Stimulated activated CD8-positive, alpha-beta memory T cell treated with anti-CD3 and anti-CD28 coated beads, Interleukin-15, amount 100 ng/mL, for 48 hours (primary cell): Measurements from ENCODE around the gene PAX2.

ENCODE experiments used
- DNase-seq, 2 donors: peaks; one replicate each; pipeline ENCODE4 v3.0.0-alpha.2; 2020; ENCODE audit warnings: low read depth in 2 of 2

PAX2 gene

DNA sequence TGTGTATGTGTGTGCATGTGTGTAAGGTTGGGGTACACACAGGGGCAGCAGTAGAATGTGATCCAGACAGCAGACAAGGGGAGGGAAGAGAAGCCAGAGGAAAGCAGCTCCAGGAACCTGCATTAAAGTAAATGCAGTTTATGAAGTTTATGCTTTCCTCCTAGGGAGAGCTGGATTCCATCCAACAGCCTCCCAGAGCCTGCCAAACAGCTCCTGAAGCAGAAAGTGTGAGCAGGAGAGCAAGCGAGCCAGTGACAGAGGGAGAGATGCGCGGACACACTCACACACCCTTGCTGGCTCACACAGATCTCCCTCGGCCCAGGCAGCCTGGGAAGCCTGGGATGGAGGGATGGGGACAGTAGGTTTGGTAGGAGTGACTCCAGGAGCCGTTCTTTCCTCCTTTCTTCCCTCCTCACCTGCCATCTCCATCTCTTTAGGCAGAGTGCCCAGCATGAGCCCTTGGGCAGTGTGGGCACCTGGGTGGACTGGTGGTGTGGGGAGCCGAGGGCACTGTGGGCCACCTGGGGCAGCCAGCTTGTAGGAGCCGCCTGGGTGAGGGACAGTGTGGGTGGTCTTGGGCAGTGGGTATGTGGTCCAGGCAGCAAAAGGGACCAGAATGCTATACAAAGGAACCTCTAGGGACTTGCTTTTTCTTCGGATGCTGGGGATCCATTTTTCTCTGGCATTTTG lies 46.1 kb downstream of the PAX2 start:
- DNase-seq, result no peak

DNA sequence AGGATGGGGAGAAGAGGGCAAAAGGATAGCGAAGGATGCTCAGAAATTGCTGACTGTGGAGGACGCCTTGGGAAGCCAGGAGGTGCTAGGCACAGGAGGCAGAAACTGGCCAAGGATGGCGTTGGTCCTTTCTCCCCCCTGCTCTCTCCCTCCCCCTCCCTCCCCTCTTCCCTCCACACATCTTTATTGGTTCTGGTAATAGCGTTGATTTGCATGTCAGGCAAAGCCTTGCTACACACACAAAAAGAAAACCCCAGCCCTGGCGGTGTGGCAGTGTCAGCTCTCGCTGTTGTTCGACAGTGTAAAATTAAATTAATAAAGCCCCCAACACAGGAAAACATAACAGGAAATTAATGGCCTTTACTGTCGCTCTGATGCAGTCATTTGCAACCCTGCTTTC lies 47.2 kb downstream of the PAX2 start:
- no peak for DNase-seq

DNA sequence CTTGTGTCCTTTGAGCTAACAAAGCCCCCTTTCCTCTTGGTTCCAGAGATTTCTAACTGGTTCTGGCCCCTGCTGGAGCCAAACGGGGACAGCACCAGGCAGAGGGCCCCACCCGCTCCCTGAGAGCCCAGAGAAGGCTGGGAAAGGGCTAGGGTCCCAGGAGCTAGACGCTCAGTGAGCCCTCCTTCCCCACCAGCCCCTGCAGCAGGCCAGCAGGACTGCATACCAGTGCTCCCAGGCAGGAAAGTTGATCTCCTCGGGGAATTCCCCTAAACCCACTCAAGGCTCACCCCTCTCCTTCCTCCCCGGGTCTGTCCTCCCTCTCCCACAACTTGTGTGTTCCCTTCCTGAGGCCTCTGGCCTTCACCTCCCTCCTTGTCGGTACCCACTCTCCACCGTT lies 47.7 kb downstream of the PAX2 start:
- DNase-seq, result no peak

DNA sequence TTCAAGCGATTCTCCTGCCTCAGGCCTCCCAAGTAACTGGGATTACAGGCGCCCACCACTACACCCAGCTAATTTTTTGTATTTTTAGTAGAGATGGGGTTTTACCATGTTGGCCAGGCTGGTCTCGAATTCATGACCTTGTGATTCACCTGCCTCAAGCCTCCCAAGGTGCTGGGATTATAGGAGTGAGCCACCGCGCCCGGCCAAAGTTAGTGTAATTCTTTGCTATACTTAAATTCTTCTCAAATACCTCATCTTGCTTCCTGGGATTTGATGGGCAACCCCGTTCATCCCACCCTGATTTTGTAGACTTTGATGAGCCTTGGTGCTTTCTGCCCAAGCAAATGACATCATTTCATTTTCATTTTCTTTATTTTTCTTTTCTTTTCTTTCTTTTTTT lies 54.5 kb downstream of the PAX2 start:
- no peak for DNase-seq

DNA sequence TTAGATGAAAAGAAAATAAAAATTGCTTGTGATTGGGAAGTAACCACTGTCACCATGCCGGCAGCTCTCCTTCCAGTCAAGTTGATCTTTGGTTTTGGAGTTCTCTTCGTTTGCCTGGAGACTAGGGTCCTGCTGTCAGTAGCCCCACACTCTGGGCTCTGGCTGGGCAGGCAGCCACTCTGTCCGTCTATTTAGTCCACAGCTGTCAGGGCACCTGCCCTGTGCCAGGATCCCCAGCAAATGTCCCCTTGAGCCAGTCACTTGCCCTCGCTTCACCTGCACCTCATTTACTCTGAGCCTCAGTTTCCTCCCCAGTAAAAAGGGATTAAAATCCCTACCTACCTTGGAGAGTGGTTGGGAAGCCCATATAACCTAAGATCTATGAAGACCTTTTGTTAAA lies 55.5 kb downstream of the PAX2 start:
- DNase-seq, result no peak

DNA sequence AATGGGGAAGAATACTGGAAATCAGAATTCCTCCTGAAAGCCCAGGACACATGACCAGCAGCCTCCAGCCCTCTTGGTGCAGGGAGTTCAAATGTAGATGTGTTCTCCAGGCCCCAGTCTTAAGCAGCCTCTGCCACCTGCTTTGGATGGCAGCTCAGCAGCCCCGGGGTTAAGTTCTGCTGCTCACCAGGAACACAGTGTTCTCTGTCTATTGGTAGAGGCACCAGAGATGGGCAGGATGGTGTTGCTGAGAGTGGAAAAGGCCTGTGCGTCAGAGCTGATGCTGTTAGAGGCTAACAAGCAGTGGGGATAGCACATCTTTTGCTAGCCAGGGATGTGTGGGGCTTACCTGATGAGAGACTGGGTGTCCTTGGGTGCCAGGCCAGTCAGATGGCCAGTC lies 56.8 kb downstream of the PAX2 start:
- no peak for DNase-seq

DNA sequence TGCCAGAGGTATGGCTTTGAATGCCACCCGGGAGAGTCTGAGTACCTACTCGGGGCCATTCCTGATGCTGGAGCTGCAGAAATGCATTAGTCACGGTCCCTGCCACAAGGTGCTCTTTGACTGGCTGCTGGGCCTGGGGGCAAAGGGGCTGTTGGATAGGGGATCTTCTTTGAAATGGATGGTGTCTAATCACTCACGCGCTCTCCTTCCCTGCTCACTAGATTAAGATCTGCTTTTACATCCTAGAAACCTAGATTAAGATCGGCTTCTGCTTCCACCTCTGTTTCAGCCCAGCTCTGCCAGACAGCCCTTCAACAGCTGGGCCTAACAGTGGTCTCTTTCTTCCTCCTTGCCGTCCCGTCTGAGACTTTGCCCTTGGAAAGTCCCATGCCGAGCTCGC lies 57.2 kb downstream of the PAX2 start:
- no peak for DNase-seq

DNA sequence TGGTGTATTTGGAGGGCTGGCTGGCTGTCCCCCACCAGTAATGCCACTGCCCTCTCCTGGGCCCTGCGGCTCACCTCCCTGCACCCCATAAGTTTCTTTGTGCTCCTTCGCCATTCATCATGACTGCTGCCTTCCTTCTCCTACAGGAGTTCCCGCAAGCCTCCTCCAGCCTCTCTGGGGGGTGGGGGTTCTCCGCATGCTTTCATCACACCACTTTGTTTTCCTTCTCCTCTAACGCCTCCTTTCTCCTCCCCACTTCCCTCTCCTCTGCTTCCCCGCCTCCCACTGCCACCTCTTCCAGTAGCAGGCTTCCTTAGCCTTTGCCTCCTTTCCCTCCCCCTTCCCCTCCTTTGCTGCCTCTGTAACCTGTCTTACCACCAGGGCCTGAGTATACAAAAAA lies 58.1 kb downstream of the PAX2 start:
- no peak for DNase-seq

DNA sequence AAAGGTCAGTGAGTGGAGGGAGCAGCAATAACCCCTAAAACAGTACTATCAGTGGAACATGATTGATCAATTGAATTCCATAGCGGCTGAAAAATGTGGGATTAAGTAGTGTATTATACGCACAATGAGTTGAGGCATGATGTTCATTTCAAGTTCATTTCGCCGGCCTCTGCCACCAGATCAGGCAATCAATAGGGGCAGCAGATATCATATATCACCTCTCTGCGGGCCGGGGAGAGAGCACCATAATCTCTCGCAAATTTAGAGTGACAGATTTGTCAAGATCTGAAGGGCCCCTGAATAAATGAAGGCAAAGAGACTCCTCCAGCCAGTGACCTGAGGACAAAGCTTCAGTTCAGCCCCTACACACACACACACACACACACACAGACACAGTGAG lies 58.5 kb downstream of the PAX2 start:
- DNase-seq, result no peak

DNA sequence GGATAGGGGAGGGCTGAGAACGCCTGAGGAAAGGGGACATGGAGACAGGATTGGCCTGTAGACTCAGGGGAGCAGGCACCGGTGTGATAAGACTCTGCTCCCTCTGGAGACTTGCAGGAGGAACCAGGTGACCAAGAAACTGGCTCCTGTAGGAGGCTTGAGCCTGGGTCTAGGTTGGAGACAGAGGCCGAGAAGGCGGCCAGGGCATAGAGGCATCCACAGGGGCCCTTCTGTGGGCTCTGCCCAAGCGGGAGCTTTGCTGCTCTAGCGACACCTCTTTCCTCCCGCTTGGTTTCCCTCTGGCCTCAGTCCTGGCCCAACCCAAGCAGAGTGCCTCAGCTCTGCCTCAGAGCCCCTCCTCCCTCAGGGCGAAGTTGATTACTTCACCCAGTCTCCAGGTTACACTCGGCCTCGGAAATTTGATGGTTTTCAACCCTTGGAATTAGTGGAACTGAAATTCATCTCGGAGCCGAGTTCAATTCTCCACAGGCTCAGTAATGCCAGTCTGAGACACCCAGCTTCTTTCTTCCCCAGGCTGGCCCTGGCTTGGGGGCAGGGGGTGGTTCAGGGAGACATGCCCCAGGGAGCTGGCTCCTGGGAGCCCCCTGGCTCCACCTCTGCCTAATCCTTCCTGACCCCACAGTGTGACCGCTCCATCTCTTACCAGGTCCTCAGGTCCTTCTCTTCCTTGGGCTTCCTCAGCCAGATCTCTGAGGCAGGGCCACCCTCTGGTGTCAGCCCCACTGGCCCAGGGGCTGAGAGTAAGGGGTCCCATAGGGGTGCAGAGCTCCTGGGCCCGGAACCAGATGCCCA lies 60.4 kb downstream of the PAX2 start:
- no peak for DNase-seq

DNA sequence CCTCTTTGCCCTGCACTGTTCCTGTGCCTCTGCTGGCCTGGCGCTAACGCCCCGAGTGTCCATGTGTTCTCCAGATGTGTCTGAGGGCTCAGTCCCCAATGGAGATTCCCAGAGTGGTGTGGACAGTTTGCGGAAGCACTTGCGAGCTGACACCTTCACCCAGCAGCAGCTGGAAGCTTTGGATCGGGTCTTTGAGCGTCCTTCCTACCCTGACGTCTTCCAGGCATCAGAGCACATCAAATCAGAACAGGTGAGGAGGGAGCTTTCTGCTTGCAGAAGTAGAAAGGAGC lies 60.9 kb downstream of the PAX2 start:
- DNase-seq, result no peak

DNA sequence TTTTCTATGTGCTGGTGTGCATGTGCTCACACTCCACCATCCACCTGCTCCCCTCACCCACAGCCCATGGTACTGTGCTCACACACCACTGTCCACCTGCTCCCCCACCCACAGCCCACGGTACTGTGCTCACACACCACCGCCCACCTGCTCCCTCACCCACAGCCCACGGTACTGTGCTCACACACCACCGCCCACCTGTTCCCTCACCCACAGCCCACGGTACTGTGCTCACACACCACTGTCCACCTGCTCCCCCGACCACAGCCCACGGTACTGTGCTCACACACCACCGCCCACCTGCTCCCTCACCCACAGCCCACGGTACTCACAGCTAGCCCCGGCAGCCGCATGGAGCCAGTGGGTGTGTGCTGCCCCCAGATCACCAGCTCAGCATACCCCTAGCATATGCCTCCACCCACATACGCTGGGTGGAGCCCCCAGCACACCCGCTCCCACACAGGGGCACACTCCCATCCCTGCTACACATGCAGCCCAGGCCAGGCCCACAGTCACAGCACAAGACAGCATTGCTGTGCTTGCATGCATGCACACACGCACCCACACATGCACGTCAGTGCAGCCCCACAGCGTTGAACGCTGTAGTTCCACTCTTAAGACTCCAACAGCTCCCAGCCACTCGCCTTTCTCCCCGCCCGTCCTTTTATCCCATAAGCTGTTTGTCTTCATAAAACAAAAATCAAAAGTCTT lies 62.0 kb downstream of the PAX2 start:
- DNase-seq, result no peak

DNA sequence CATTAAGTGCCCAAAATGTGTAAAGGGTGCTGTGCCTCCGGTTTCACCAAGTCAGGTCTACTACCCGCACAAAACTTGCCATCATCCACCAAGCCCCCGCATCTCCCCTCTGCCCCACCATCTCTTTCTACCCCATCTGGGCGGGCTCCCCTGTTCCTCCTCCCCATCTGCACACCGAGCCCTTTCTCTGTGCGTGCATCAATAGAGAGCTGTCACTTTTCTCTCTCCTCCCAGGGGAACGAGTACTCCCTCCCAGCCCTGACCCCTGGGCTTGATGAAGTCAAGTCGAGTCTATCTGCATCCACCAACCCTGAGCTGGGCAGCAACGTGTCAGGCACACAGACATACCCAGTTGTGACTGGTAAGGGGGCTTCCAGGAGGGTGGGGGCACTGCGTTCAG lies 63.5 kb downstream of the PAX2 start:
- no peak for DNase-seq

DNA sequence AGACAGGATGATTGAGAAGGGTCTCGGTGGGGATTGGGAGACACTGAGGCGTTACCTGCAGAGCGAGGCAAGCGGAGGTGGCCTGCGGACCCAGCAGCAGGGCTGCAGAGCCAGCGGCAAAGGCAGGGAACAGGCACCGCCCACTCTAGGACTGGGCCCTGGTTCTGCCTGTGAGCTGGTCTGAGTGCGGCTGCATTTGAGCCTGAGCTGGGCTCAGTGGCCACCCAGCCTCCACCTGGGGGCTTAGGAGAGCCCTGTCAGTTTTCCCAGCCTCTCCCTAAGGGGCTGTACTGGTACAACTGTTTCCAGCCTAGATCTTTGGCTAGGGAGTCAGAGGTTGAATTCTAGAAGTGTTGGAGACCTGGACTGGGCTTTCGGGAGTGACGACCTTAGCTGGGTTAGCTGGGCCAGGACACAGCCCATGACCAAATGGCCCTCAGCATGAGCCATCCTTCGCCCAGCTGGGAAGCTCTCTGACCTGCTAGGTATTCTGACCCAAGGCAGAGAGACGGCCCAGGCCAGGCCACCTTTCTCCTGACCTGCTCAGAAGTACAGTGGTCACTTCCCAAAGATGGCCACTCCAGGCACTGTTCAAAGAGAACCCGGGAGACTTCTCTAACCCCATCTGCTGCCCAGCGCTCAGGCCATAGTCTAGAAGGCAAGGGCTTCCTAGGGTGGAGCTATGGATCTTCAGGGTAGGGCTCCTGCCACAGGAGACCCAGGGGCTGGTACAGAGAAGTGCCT lies 64.9 kb downstream of the PAX2 start:
- DNase-seq, result no peak

DNA sequence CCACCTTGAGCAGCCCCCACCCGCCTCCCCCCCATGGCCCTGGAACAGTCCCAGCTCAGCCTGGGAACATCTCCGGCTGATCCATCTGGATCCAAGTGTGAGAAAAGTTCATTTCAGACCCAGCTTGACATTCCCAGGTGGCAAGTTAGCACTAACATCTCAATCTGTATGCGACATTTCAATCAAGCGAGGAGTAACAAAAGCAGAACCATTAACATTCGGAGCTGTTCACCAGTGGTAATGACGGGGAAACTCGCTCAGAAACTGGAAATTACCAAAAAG lies 65.4 kb downstream of the PAX2 start:
- no peak for DNase-seq

DNA sequence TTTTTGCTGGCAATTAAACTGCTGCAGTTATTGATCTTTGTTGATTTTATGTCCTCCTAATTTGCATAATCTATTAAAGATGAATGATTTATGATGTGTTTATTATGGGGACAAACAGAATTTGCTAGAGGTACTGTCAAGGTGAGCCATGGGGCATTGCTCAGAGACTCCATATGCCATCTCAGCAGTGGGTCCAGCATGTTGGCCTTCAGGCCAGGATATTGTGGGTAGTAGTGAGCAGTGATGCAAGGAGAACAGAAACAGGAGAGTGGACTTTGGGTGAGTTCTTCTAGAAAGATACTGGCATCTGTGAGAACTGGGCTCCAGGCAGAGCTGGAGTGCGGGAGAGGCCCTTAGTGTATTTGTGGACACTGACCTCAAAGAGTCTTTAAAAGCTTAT lies 65.9 kb downstream of the PAX2 start:
- DNase-seq, result no peak

DNA sequence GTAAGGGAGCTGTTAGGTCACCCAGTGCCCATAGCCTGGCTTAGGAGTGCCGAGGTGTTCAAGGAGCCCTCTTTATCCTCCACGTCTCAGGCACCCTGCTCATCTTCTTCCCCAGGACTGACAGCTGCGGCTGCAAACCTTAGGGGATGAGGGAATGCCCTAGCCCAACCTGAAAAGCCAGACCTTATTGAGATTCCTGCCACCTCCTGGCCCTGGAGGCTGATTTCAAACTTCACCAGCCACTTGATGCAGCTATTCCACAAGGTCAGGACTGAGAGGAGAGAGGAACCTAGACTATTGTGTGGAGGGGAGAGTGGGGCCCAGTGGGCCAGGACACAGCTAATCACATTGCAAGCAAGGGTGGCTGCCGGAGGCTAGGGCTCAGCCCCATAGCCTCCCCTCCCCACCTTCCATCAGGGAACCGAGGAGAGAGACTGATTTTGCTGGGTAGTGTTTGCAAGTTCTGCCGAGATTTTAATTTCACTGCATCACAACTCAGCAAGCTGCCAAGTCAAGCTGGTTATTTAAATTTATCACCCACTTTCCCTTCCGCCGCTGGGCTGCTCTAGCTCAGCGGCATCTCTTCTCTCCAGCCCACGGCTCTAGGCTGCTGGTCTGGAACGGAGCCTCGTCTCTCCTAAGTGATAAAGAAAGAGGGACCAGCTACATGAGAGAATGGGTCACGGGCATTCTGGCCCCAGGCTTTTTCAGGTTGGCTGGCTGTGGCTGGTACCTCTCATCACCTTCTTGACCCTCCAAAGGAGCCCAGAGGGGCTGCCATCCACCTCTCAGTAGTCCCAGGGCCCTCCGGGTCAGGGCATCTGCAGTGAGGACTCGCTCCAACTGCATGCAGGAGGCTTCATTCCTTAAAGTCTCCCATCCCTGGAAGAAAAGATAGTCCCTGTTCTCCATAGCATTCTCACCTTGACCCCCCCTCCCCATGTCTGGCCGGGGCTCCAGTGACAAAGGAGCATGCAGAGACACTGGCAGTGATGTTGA lies 66.7 kb downstream of the PAX2 start:
- no peak for DNase-seq

DNA sequence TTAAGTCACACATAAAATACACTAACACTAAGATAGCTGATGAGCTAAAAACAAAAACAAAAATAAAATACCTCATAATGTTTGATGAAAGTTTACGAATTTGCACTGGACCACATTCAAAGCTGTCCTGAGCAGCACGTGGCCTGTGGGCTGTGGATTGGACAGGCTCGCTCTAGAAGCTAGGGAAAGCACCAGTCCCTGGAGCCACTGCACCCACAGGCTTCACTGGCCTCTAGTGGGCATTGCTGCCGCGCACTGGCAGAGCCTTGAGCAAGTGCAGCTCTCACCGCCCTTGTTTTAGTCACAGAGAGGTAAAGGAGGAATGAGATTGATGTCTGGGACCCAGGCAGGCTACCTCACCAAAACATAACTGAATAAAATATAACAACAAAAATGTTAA lies 67.6 kb downstream of the PAX2 start:
- no peak for DNase-seq

DNA sequence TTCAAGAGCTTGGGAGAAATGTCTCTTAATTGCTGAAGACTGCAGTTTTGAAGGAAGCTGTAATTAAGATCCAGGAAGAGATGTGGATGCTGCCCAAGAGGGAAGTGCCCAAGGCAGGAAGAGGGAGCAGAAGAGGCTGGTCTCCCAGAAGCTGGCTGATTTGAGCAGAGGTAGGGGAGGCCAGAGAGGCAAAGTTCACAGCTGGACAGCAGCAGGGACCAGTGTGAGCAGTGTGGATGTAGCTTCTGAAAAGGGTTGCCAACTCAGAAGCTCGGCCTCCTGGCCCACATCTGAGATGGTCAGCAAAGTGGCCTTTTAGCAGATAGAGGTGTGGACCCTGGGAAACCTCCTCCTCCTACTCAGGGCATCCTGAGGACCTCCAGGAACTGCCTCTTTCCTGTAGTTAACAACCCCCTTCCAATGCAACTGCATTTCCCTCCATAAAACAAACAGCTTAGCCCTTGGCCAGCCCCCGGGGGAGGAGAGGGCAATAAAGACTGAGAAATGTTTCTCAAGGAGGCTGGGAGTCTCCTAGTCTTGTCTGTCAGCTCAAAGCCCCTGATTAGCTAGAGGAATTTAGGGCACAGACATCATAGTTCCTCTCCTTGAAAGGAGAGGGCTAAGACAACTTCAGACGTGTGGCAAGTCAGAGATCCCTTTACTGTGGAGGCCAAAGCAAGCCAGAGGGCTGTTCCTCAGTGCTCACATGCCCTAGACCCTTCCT lies 69.5 kb downstream of the PAX2 start:
- DNase-seq, result no peak

DNA sequence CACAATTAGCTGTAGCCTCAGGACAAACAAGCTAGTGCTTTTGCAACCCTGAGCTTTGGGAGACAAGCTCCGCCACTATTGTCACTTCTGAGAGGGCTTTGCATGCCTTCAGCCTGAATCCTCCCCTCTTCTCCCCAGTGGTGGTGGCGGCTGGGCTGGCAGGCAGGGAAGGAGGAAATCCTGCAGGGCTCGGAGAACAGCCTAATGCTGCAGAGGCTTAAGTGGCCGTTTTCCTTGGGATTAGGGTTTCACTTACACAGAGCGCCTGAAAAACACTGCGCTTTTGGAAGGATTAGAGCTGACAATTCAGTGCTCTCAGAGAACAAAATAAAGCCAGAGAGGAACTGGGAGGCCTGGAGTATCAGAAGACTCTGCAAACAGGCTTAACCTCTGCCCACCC lies 71.3 kb downstream of the PAX2 start:
- no peak for DNase-seq
